Spleen (tissue), 7 donors: ENCODE results near the gene ETV3.

Experiments used
- POLR2A ChIP-seq, 3 donors: fragments of 450-650 bp; IDR thresholded peaks; one replicate each; pipeline ENCODE4 v1.5.1; 2017; ENCODE audit warnings: antibody characterized with exemption in 3 of 3, mild to moderate bottlenecking in 1 of 3
- TF ChIP-seq, protein P1 (sequence below), 11 experiments: fragments of 200-600 bp in 7 of 11; fragments of 450-650 bp in 4 of 11; sonication (generic) in 4 of 11; IDR thresholded peaks in 8 of 11; conservative IDR thresholded peaks in 3 of 11; 1 replicate in 7 of 11; 2 replicates in 4 of 11; pipeline versions ENCODE4 v1.4.0 to v1.8.0; 2016 to 2021; ENCODE audit warnings: antibody characterized with exemption in 11 of 11, inconsistent platforms in 4 of 11, mild to moderate bottlenecking in 1 of 11
- donor health status: DM: no; HTN: no; CAD: no; lungs with moderate emphysema.
- donor health status: DM: no; HTN: no; CAD: no.
- donor health status: DM: no; HTN: no; CAD: no.

- TF ChIP-seq, protein P1, sequence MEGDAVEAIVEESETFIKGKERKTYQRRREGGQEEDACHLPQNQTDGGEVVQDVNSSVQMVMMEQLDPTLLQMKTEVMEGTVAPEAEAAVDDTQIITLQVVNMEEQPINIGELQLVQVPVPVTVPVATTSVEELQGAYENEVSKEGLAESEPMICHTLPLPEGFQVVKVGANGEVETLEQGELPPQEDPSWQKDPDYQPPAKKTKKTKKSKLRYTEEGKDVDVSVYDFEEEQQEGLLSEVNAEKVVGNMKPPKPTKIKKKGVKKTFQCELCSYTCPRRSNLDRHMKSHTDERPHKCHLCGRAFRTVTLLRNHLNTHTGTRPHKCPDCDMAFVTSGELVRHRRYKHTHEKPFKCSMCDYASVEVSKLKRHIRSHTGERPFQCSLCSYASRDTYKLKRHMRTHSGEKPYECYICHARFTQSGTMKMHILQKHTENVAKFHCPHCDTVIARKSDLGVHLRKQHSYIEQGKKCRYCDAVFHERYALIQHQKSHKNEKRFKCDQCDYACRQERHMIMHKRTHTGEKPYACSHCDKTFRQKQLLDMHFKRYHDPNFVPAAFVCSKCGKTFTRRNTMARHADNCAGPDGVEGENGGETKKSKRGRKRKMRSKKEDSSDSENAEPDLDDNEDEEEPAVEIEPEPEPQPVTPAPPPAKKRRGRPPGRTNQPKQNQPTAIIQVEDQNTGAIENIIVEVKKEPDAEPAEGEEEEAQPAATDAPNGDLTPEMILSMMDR (IDR thresholded peaks at IDR 0.05 in 8 of 11, conservative IDR thresholded peaks at IDR 0.05 in 3 of 11) = peak in 1 of 11 experiments; percentile 7
- TF ChIP-seq POLR2A (IDR thresholded peaks at IDR 0.05) = no peak
These were observed 581 bp downstream of the ETV3 start for GRCh38 chr1:157137408-157138219.
